K562 (cell line): ENCODE results near the gene RBM27. TPM values are rescaled to one million over a fixed set of nuclear protein-coding genes. Genes with fewer than 3 reads are reported as not detected.

Source experiments
- ATAC-seq: fragments of 200-7000 bp; cut with Tn5 transposase; 3 replicates; pipeline ENCODE4 v1.9.1; 2020; ENCODE audit warnings: moderate library complexity
- BruUV-seq: library from RNA; stranded (reverse); fragments of 400-500 nt; replicated peaks from 2 replicates; lab custom pipeline; 2021; lab: Mats Ljungman, UMichigan
- CTCF ChIA-PET: fragments of 300-600 bp; formaldehyde crosslinking; extraction: SDS; loops from one replicate; lab custom pipeline; 2021; ENCODE audit warnings: low intra/inter-chr PET ratio; lab: Yijun Ruan, JAX
- POLR2A ChIA-PET: fragments of 300-600, 350-650 bp; sonication (Branson Sonifier 250); formaldehyde crosslinking; extraction: SDS; loops from one replicate; lab custom pipeline; 2021; ENCODE audit warnings: antibody characterized with exemption, inconsistent platforms; lab: Yijun Ruan, JAX
- DNase-seq, 4 experiments: peaks; one replicate each; pipeline versions ENCODE4 v3.0.0 to v3.0.0-alpha.2; 2011 to 2018; ENCODE audit warnings: low spot score in 3 of 4, mixed read lengths in 3 of 4; ENCODE audit errors: extremely low read depth in 1 of 4
- FAIRE-seq: peaks from 2 replicates; lab custom pipeline; 2011; peaks lifted over from hg19 to GRCh38; lab: Jason Lieb, UNC
- H2AFZ ChIP-seq: 2 replicates; pipeline ENCODE4 v1.6.0; 2011; ENCODE audit warnings: low read depth, low read length, control low read depth, inconsistent platforms
- H3K27ac ChIP-seq: fragments of 200-600 bp; 3 replicates; pipeline ENCODE4 v1.8.0; 2011; ENCODE audit warnings: low read depth, mild to moderate bottlenecking, control low read depth, inconsistent platforms, low read length, moderate library complexity, mixed read lengths; ENCODE audit errors: extremely low read depth
- H3K27me3 ChIP-seq, 2 experiments: fragments of 300-600 bp in 1 of 2; 2 replicates in 1 of 2; 3 replicates in 1 of 2; pipeline versions ENCODE4 v1.6.0 to v1.8.0; 2011; ENCODE audit warnings: inconsistent platforms in 2 of 2, low read length in 2 of 2, mild to moderate bottlenecking in 1 of 2, mixed read lengths in 1 of 2, moderate library complexity in 1 of 2; ENCODE audit not compliant: control insufficient read depth in 2 of 2, insufficient read depth in 2 of 2
- H3K36me3 ChIP-seq: fragments of 300-600 bp; 3 replicates; pipeline ENCODE4 v1.8.0; 2011; ENCODE audit warnings: mild to moderate bottlenecking, low read length, inconsistent platforms; ENCODE audit not compliant: control insufficient read depth, insufficient read depth
- H3K4me1 ChIP-seq, 2 experiments: fragments of 200-600 bp in 1 of 2; replicated peaks in 1 of 2; 2 replicates in 1 of 2; 3 replicates in 1 of 2; pipeline versions ENCODE4 v1.5.1 to v1.8.0; 2011; ENCODE audit warnings: inconsistent platforms in 2 of 2, low read length in 2 of 2, mild to moderate bottlenecking in 1 of 2, mixed read lengths in 1 of 2, moderate library complexity in 1 of 2; ENCODE audit not compliant: control insufficient read depth in 2 of 2, insufficient read depth in 2 of 2
- H3K4me2 ChIP-seq: 2 replicates; pipeline ENCODE4 v1.6.1; 2011; ENCODE audit warnings: low read length, control low read depth, inconsistent platforms, mixed read lengths; ENCODE audit not compliant: insufficient read depth
- H3K4me3 ChIP-seq: fragments of 200-600 bp; sonication (generic), shearing (Covaris generic); 2 replicates; pipeline ENCODE4 v1.5.1; 2016; ENCODE audit warnings: control low read depth, inconsistent platforms
- H3K79me2 ChIP-seq: fragments of 200-600 bp; 3 replicates; pipeline ENCODE4 v1.8.0; 2011; ENCODE audit warnings: low read length, inconsistent platforms; ENCODE audit not compliant: control insufficient read depth, insufficient read depth
- H3K9ac ChIP-seq, 2 experiments: 2 replicates each; pipeline versions ENCODE4 v1.6.0 to v1.6.1; 2011; ENCODE audit warnings: low read depth in 2 of 2, low read length in 2 of 2, control low read depth in 1 of 2, inconsistent platforms in 1 of 2, mild to moderate bottlenecking in 1 of 2, mixed read lengths in 1 of 2; ENCODE audit not compliant: insufficient read depth in 1 of 2
- H3K9me1 ChIP-seq: one replicate; pipeline ENCODE4 v1.6.0; 2011; ENCODE audit warnings: inconsistent platforms, mild to moderate bottlenecking, low read length, moderate library complexity; ENCODE audit not compliant: control insufficient read depth, insufficient read depth
- H3K9me3 ChIP-seq: replicated peaks from 2 replicates; pipeline ENCODE4 v1.5.1; 2011; ENCODE audit warnings: low read depth, low read length, inconsistent platforms; ENCODE audit not compliant: control insufficient read depth, insufficient read depth
- H4K20me1 ChIP-seq: replicated peaks from 2 replicates; pipeline ENCODE4 v1.6.1; 2011; ENCODE audit warnings: low read length, inconsistent platforms, mixed read lengths; ENCODE audit not compliant: control insufficient read depth, insufficient read depth
- BCOR ChIP-seq: fragments of 450-650 bp; IDR thresholded peaks from 2 replicates; pipeline ENCODE4 v1.6.1; 2016
- ELF1 ChIP-seq: fragments of 200-800 bp; sonication (Bioruptor generic); IDR thresholded peaks from 2 replicates; pipeline ENCODE4 v1.6.1; 2016; ENCODE audit warnings: missing genetic modification characterization, missing compliant biosample characterization
- ETS1 ChIP-seq: conservative IDR thresholded peaks from 2 replicates; pipeline ENCODE4 v1.6.1; 2011; ENCODE audit warnings: low read depth, mild to moderate bottlenecking, low read length; ENCODE audit not compliant: control insufficient read depth
- HDAC2 ChIP-seq: fragments of 450-650 bp; IDR thresholded peaks from 2 replicates; pipeline ENCODE4 v1.6.1; 2016; ENCODE audit warnings: mild to moderate bottlenecking
- NR2C2 ChIP-seq, 2 experiments: fragments of 200-800 bp in 1 of 2; sonication (Bioruptor generic) in 1 of 2; sonication (generic) in 1 of 2; formaldehyde crosslinking in 1 of 2; IDR thresholded peaks; 2 replicates each; pipeline versions ENCODE4 v1.6.1 to v1.8.0; 2016 to 2022; ENCODE audit warnings: mild to moderate bottlenecking in 1 of 2, missing compliant biosample characterization in 1 of 2, missing genetic modification characterization in 1 of 2, missing genetic modification reagents in 1 of 2
- POLR3G ChIP-seq: IDR thresholded peaks from 2 replicates; pipeline ENCODE4 v1.6.1; 2011; ENCODE audit not compliant: insufficient read length, insufficient replicate concordance; ENCODE audit errors: extremely low read depth
- SOX6 ChIP-seq: fragments of 450-650 bp; IDR thresholded peaks from 2 replicates; pipeline ENCODE4 v1.6.1; 2014; ENCODE audit warnings: mild to moderate bottlenecking
- TAF9B ChIP-seq: fragments of 450-650 bp; IDR thresholded peaks from 2 replicates; pipeline ENCODE4 v1.6.1; 2018; ENCODE audit warnings: mild to moderate bottlenecking; ENCODE audit not compliant: partially characterized antibody
- TOE1 ChIP-seq, 2 experiments: fragments of 450-650 bp in 1 of 2; sonication (generic) in 1 of 2; formaldehyde crosslinking in 1 of 2; IDR thresholded peaks; 2 replicates each; pipeline versions ENCODE4 v1.7.1 to v1.8.0; 2016 to 2022; ENCODE audit warnings: borderline replicate concordance in 2 of 2, mild to moderate bottlenecking in 2 of 2, antibody characterized with exemption in 1 of 2, inconsistent platforms in 1 of 2, low read depth in 1 of 2, missing genetic modification reagents in 1 of 2, moderate library complexity in 1 of 2
- TRIM28 ChIP-seq: fragments of 450-650 bp; IDR thresholded peaks from 2 replicates; pipeline ENCODE4 v1.6.1; 2017
- ZC3H8 ChIP-seq: fragments of 450-650 bp; IDR thresholded peaks from 2 replicates; pipeline ENCODE4 v1.6.1; 2017
- ZNF3 ChIP-seq: fragments of 250-450 bp; sonication (Bioruptor Pico); IDR thresholded peaks from 2 replicates; pipeline ENCODE4 v1.5.0; 2021; ENCODE audit warnings: mild to moderate bottlenecking, moderate library complexity
- ZNF444 ChIP-seq: fragments of 250-450 bp; sonication (Bioruptor Pico); IDR thresholded peaks from 2 replicates; pipeline ENCODE4 v1.4.0; 2020; ENCODE audit warnings: mild to moderate bottlenecking, moderate library complexity
- WGBS: fragments of 100-300 bp; shearing (Covaris generic); methylation state at CpG from one replicate; pipeline ENCODE4 v1.1.6; 2016; ENCODE audit warnings: low coverage, mixed read lengths; ENCODE audit not compliant: insufficient coverage; ENCODE audit errors: missing lambda C conversion rate; 5-methylcytosine and 5-hydroxymethylcytosine counted together
- in situ Hi-C: fragments of 300-500 bp; cut with MboI; formaldehyde crosslinking; loops from 4 replicates; pipeline ENCODE4 v1.15.0; 2018; ENCODE audit warnings: inconsistent platforms, mixed read lengths
- intact Hi-C: fragments of 100-400 bp; cut with micrococcal nuclease; formaldehyde crosslinking; loops from 2 replicates; pipeline ENCODE4 v1.14.2; 2022
- polyA plus RNA-seq, 8 experiments: library from polyadenylated mRNA; depleted of rRNA in 4 of 8; stranded (reverse) in 5 of 8; unstranded in 3 of 8; fragments of >200 nt; fragmentation: Nextera tagmentation in 2 of 8; fragmentation: Illumina TruSeq in 1 of 8; extraction: Ambion mirVana in 2 of 8; extraction: Trizol in 1 of 8; gene quantifications; 2 replicates each; pipeline versions ENCODE4 v1.2.1 to v1.2.3, GENCODE V29; 2011 to 2014; ENCODE audit warnings: inconsistent platforms in 1 of 8, missing spikeins in 1 of 8
- total RNA-seq, 7 experiments: library from RNA; depleted of rRNA in 6 of 7; stranded (reverse); fragments of >200 nt in 6 of 7; fragmentation: Illumina TruSeq in 2 of 7; extraction: Trizol in 2 of 7; gene quantifications; 2 replicates each; pipeline versions ENCODE4 v1.2.1 to v1.2.3, GENCODE V29; 2011 to 2021; ENCODE audit warnings: low replicate concordance in 1 of 7

Gene RBM27
- total and polyA plus RNA-seq, 9 of the 15 experiments (the other 6 are each of a cell fraction or from before 2014, with no cell fraction given): 5.3 to 45.4 (median 29.1) TPM

- Histone ChIP-seq H2AFZ (no peak overlapping the region), H3K4me3 (no peak overlapping the region), H3K27ac (no peak overlapping the region), H3K36me3 (peaks cover 86% of the 10 kb centered on the region), H3K9me1 (no peaks in the 10 kb centered on the region), H3K27me3 (no peaks in the 10 kb centered on the region), H3K4me2 (no peak overlapping the region), H3K4me1 (no peaks in the 10 kb centered on the region), H4K20me1 (no peaks in the 10 kb centered on the region), H3K9ac (no peak overlapping the region), H3K79me2 (peaks cover 3% of the 10 kb centered on the region; the same call in 1 of the 3 replicates), H3K9me3 (no peaks in the 10 kb centered on the region)
- no peak for FAIRE-seq
- 79% methylated on average over 5 of the region's 6 CpGs for WGBS
- intact Hi-C loops (no loop called here), in situ Hi-C loops (no loop called here)
- BruUV-seq: no TSS peak
- no peak for DNase-seq
- no peak for ATAC-seq
- ChIA-PET CTCF (no interaction called here), POLR2A (no interaction called here)
- no peak for TF ChIP-seq ELF1 (tag)
- no peak for TF ChIP-seq HDAC2
- TF ChIP-seq ZC3H8: no peak
- TF ChIP-seq TOE1 (IDR thresholded peaks at IDR 0.05; ENCODE audit: borderline replicate concordance): no peak
- TF ChIP-seq TOE1 (CRISPR knock-in tag; IDR thresholded peaks at IDR 0.05; ENCODE audit: borderline replicate concordance, low read depth): no peak
- no peak for TF ChIP-seq SOX6
- no peak for TF ChIP-seq ETS1
- no peak for TF ChIP-seq BCOR
- no peak for TF ChIP-seq ZNF3
- no peak for TF ChIP-seq ZNF444 (CRISPR knock-in tag)
- no peak for TF ChIP-seq NR2C2 (CRISPR knock-in tag; IDR thresholded peaks at IDR 0.05)
- TF ChIP-seq NR2C2 (tag; IDR thresholded peaks at IDR 0.05): no peak
- no peak for TF ChIP-seq TAF9B
- TF ChIP-seq POLR3G: no peak
- no peak for TF ChIP-seq TRIM28
Observed at GRCh38 chr5:146232223-146232622, 28.8 kb downstream of the RBM27 start.
